SK-N-SH treated with all-trans-retinoic acid at 6 μM for 48 hours (cell line): ENCODE results near the gene UTP18.

Source experiments
- BACH2 ChIP-seq: fragments of 250-450 bp; sonication (Bioruptor Pico); IDR thresholded peaks from 2 replicates; pipeline ENCODE4 v1.9.0; 2021; ENCODE audit warnings: mild to moderate bottlenecking, borderline replicate concordance
- ESRRG ChIP-seq: fragments of 250-450 bp; sonication (Bioruptor Pico); IDR thresholded peaks from 2 replicates; pipeline ENCODE4 v1.6.1; 2021; ENCODE audit warnings: mild to moderate bottlenecking
- ZC3H10 ChIP-seq: fragments of 250-450 bp; sonication (Bioruptor Pico); IDR thresholded peaks from 2 replicates; pipeline ENCODE4 v1.5.1; 2021; ENCODE audit warnings: mild to moderate bottlenecking, moderate library complexity
- ZFP3 ChIP-seq: fragments of 250-450 bp; sonication (Bioruptor Pico); IDR thresholded peaks from 2 replicates; pipeline ENCODE4 v1.5.0; 2020; ENCODE audit warnings: mild to moderate bottlenecking, moderate library complexity
- ZFP30 ChIP-seq: fragments of 450-650 bp; formaldehyde crosslinking; IDR thresholded peaks from 2 replicates; pipeline ENCODE4 v1.5.0; 2022; ENCODE audit warnings: mild to moderate bottlenecking, moderate library complexity
- ZNF565 ChIP-seq: fragments of 450-650 bp; formaldehyde crosslinking; conservative IDR thresholded peaks from 2 replicates; pipeline ENCODE4 v1.5.0; 2020; ENCODE audit warnings: low read depth, mild to moderate bottlenecking, moderate library complexity
- TF ChIP-seq, protein P1 (sequence below): fragments of 250-450 bp; sonication (Bioruptor Pico); IDR thresholded peaks from 2 replicates; pipeline ENCODE4 v1.8.0; 2020; ENCODE audit warnings: mild to moderate bottlenecking, moderate library complexity, borderline replicate concordance
- TF ChIP-seq, protein P2 (sequence below): fragments of 250-450 bp; sonication (Bioruptor Pico); IDR thresholded peaks from 2 replicates; pipeline ENCODE4 v1.8.0; 2021; ENCODE audit warnings: low read depth, mild to moderate bottlenecking, moderate library complexity, borderline replicate concordance
- TF ChIP-seq, protein P3 (sequence below): fragments of 250-450 bp; sonication (Bioruptor Pico); IDR thresholded peaks from 2 replicates; pipeline ENCODE4 v1.5.1; 2020; ENCODE audit warnings: low read depth, mild to moderate bottlenecking, moderate library complexity

DNA sequence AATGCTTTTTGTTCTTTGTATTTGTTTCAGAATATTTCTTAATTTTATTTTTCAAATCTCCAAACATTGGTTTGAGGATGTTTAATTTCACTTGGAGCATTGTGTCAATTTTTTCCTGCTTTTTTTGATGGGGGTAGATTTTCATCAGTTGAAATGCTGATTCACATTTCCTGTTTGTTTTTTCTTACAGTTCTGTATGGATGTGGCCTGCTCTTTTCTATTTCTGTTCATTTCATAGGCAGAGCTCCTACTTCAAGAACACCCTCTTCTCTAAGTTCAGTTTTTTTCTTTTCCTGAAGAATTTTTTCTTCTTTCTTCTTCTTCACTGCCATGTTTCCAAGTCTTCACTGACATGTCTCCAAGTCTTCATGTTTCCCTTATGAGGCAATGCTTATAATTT, 9.3 kb upstream of the UTP18 start:
- TF ChIP-seq, protein P1, sequence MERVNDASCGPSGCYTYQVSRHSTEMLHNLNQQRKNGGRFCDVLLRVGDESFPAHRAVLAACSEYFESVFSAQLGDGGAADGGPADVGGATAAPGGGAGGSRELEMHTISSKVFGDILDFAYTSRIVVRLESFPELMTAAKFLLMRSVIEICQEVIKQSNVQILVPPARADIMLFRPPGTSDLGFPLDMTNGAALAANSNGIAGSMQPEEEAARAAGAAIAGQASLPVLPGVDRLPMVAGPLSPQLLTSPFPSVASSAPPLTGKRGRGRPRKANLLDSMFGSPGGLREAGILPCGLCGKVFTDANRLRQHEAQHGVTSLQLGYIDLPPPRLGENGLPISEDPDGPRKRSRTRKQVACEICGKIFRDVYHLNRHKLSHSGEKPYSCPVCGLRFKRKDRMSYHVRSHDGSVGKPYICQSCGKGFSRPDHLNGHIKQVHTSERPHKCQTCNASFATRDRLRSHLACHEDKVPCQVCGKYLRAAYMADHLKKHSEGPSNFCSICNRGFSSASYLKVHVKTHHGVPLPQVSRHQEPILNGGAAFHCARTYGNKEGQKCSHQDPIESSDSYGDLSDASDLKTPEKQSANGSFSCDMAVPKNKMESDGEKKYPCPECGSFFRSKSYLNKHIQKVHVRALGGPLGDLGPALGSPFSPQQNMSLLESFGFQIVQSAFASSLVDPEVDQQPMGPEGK (CRISPR knock-in tag), result no peak
- TF ChIP-seq ZC3H10 (CRISPR knock-in tag) (no peak), ZFP3 (CRISPR knock-in tag) (no peak), BACH2 (CRISPR knock-in tag) (no peak), ZFP30 (CRISPR knock-in tag) (no peak), ESRRG (CRISPR knock-in tag) (no peak), ZNF565 (no peak)
- TF ChIP-seq, protein P2, sequence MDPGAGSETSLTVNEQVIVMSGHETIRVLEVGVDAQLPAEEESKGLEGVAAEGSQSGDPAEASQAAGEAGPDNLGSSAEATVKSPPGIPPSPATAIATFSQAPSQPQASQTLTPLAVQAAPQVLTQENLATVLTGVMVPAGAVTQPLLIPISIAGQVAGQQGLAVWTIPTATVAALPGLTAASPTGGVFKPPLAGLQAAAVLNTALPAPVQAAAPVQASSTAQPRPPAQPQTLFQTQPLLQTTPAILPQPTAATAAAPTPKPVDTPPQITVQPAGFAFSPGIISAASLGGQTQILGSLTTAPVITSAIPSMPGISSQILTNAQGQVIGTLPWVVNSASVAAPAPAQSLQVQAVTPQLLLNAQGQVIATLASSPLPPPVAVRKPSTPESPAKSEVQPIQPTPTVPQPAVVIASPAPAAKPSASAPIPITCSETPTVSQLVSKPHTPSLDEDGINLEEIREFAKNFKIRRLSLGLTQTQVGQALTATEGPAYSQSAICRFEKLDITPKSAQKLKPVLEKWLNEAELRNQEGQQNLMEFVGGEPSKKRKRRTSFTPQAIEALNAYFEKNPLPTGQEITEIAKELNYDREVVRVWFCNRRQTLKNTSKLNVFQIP (CRISPR knock-in tag), result no peak
- TF ChIP-seq, protein P3, sequence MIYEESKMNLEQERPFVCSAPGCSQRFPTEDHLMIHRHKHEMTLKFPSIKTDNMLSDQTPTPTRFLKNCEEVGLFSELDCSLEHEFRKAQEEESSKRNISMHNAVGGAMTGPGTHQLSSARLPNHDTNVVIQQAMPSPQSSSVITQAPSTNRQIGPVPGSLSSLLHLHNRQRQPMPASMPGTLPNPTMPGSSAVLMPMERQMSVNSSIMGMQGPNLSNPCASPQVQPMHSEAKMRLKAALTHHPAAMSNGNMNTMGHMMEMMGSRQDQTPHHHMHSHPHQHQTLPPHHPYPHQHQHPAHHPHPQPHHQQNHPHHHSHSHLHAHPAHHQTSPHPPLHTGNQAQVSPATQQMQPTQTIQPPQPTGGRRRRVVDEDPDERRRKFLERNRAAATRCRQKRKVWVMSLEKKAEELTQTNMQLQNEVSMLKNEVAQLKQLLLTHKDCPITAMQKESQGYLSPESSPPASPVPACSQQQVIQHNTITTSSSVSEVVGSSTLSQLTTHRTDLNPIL (CRISPR knock-in tag), result no peak
